ENCODE results near the gene TPGS1. TPM values are rescaled to one million over a fixed set of nuclear protein-coding genes. Genes with fewer than 3 reads are reported as not detected.
"Not testable (repeated sequence)": the region's sequence is repeated elsewhere in the genome, so short reads cannot be mapped to it uniquely, and the experiment has no call there.

TPGS1 gene
- total RNA-seq, 1 experiment from 2014 or later = 11.5 TPM

GRCh38 chr19:478976-479375 lies 28.3 kb upstream of the TPGS1 start:
- H3K4me1 ChIP-seq = no peaks in the 10 kb centered on the region
- H3K27me3 ChIP-seq (replicated peaks; ENCODE audit: control insufficient read depth, insufficient read depth, low read length) = no peaks in the 10 kb centered on the region
- Mint-ChIP-seq H3K4me1 (ENCODE audit: low read depth, unreplicated experiment) (no peaks in the 10 kb centered on the region), H3K27me3 (ENCODE audit: insufficient read depth, unreplicated experiment) (no peaks in the 10 kb centered on the region), H3K9me3 (ENCODE audit: unreplicated experiment) (peaks cover 22% of the 10 kb centered on the region), H3K36me3 (ENCODE audit: insufficient read depth, unreplicated experiment) (peaks cover 10% of the 10 kb centered on the region), H3K4me3 (ENCODE audit: unreplicated experiment) (no peak overlapping the region), H3K27ac (ENCODE audit: unreplicated experiment) (no peak overlapping the region)
- no peak for DNase-seq
- no peaks in the 10 kb centered on the region for H3K9me3 ChIP-seq
- no peak for TF ChIP-seq CTCF (IDR thresholded peaks at IDR 0.05; ENCODE audit: insufficient read depth in 1 of 2, low read depth in 1 of 2, low read length in 1 of 2, severe bottlenecking in 1 of 2, unreplicated experiment in 1 of 2)
- H3K4me3 ChIP-seq (ENCODE audit: low read depth, low read length) = no peak overlapping the region
- ChIA-PET CTCF (no interaction called here), POLR2A (no interaction called here)
- no TSS peak for BruUV-seq (replicated peaks)
- intact Hi-C loops (cut with micrococcal nuclease; ENCODE audit: unreplicated experiment) = no loop called here
- no peaks in the 10 kb centered on the region for H3K36me3 ChIP-seq (ENCODE audit: control insufficient read depth, insufficient read depth, low read length)

- POLR2A ChIA-PET = no interaction called here
- no peaks in the 10 kb centered on the region for H3K36me3 ChIP-seq (ENCODE audit: control insufficient read depth, insufficient read depth, low read length)
- H3K36me3 Mint-ChIP-seq (ENCODE audit: insufficient read depth, unreplicated experiment) = peaks cover 10% of the 10 kb centered on the region
- H3K27me3 ChIP-seq (replicated peaks; ENCODE audit: control insufficient read depth, insufficient read depth, low read length) = no peaks in the 10 kb centered on the region
- intact Hi-C loops (cut with micrococcal nuclease; ENCODE audit: unreplicated experiment) = no loop called here
- no peak overlapping the region for H3K4me3 ChIP-seq (ENCODE audit: low read depth, low read length)
- no TSS peak for BruUV-seq (replicated peaks)
- peak in 1 of 2 experiments; percentile 57 for DNase-seq
- no peaks in the 10 kb centered on the region for H3K27me3 Mint-ChIP-seq (ENCODE audit: insufficient read depth, unreplicated experiment)
- H3K27ac Mint-ChIP-seq (ENCODE audit: unreplicated experiment) = peak overlapping the region; percentile 20
- H3K9me3 Mint-ChIP-seq (ENCODE audit: unreplicated experiment) = peaks cover 22% of the 10 kb centered on the region
- no peaks in the 10 kb centered on the region for H3K9me3 ChIP-seq
- no peaks in the 10 kb centered on the region for H3K4me1 Mint-ChIP-seq (ENCODE audit: low read depth, unreplicated experiment)
- peak overlapping the region; percentile 42 for H3K4me3 Mint-ChIP-seq (ENCODE audit: unreplicated experiment)
- CTCF ChIA-PET = no interaction called here
- H3K4me1 ChIP-seq = no peaks in the 10 kb centered on the region
- TF ChIP-seq CTCF (IDR thresholded peaks at IDR 0.05; ENCODE audit: insufficient read depth in 1 of 2, low read depth in 1 of 2, low read length in 1 of 2, severe bottlenecking in 1 of 2, unreplicated experiment in 1 of 2) = peak; percentile 35 to 36
Measured at GRCh38 chr19:480016-480855, 27.1 kb upstream of the TPGS1 start.

GRCh38 chr19:481100-481499 lies 26.2 kb upstream of the TPGS1 start:
- intact Hi-C loops (cut with micrococcal nuclease; ENCODE audit: unreplicated experiment); H3K27me3 Mint-ChIP-seq (ENCODE audit: insufficient read depth, unreplicated experiment); CTCF ChIA-PET; DNase-seq; H3K9me3 ChIP-seq; POLR2A ChIA-PET; H3K36me3 ChIP-seq (ENCODE audit: control insufficient read depth, insufficient read depth, low read length); H3K4me1 Mint-ChIP-seq (ENCODE audit: low read depth, unreplicated experiment); H3K27me3 ChIP-seq (replicated peaks; ENCODE audit: control insufficient read depth, insufficient read depth, low read length); H3K4me3 ChIP-seq (ENCODE audit: low read depth, low read length); H3K4me3 Mint-ChIP-seq (ENCODE audit: unreplicated experiment); H3K4me1 ChIP-seq; BruUV-seq (replicated peaks): not testable (repeated sequence)
- Mint-ChIP-seq H3K27ac (ENCODE audit: unreplicated experiment) (peak overlapping the region; percentile 20), H3K9me3 (ENCODE audit: unreplicated experiment) (peaks cover 22% of the 10 kb centered on the region), H3K36me3 (ENCODE audit: insufficient read depth, unreplicated experiment) (peaks cover 10% of the 10 kb centered on the region)
